Left ventricle myocardium inferior (tissue), 1 donor: ENCODE measurements around the gene LINS1. TPM values are rescaled to one million over a fixed set of nuclear protein-coding genes. Genes with fewer than 3 reads are reported as not detected.

Experiments
- DNase-seq: peaks from one replicate; pipeline ENCODE4 v3.0.0-alpha.2; 2020
- H3K27ac ChIP-seq: fragments of 200-600 bp; replicated peaks from 2 replicates; pipeline ENCODE4 v1.8.0; 2021
- H3K27me3 ChIP-seq: fragments of 200-600 bp; 2 replicates; pipeline ENCODE4 v1.8.0; 2021; ENCODE audit warnings: low read depth
- H3K36me3 ChIP-seq: fragments of 200-600 bp; 2 replicates; pipeline ENCODE4 v1.8.0; 2021
- H3K4me1 ChIP-seq: fragments of 200-600 bp; 2 replicates; pipeline ENCODE4 v1.8.0; 2021
- H3K4me3 ChIP-seq: fragments of 200-600 bp; 2 replicates; pipeline ENCODE4 v1.8.0; 2021; ENCODE audit warnings: mild to moderate bottlenecking, moderate library complexity
- H3K9me3 ChIP-seq: fragments of 200-600 bp; replicated peaks from 2 replicates; pipeline ENCODE4 v1.8.0; 2021
- intact Hi-C: fragments of 100-400 bp; cut with micrococcal nuclease; formaldehyde crosslinking; loops from one replicate; pipeline ENCODE4 v1.11.0; 2022
- total RNA-seq: library from RNA; stranded (reverse); fragmentation: NEBNext Ultra II Directional; extraction: Animal tissue kit (Norgen Biotek cat#: 25700); gene quantifications from one replicate; pipeline ENCODE4 v1.2.1, GENCODE V29; 2021
- TF ChIP-seq, protein P1 (sequence below): fragments of 200-600 bp; IDR thresholded peaks from 2 replicates; pipeline ENCODE4 v1.8.0; 2021; ENCODE audit warnings: antibody characterized with exemption, mild to moderate bottlenecking, borderline replicate concordance
- donor health status: DM: no; HTN: yes; CAD: no; lungs with severe emphysema.

Gene LINS1
- total RNA-seq, 1 donor from 2014 or later = 9.3 TPM

DNA sequence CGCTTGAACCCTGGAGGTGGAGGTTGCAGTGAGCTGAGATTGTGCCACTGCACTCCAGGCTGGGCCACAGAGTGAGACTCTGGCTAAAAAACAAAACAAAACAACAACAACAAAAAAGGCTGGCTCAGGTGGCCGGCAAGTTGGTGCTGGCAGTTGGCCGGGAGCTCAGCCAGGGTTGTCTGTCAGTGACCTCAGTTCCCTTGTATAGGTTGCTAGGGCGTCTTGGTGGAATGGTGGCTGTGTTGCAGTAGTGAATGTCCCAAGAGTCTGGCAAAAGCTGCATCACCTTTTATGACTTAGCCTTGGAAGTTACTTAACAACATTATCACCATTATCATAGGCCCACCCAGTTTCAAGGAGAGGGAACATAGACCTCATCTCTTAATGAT is 41.0 kb upstream of the LINS1 start:
- Histone ChIP-seq H3K9me3 (no peaks in the 10 kb centered on the region), H3K36me3 (peaks cover 2% of the 10 kb centered on the region), H3K4me3 (no peak overlapping the region), H3K27ac (no peak overlapping the region), H3K27me3 (no peaks in the 10 kb centered on the region), H3K4me1 (no peaks in the 10 kb centered on the region)
- TF ChIP-seq, protein P1, sequence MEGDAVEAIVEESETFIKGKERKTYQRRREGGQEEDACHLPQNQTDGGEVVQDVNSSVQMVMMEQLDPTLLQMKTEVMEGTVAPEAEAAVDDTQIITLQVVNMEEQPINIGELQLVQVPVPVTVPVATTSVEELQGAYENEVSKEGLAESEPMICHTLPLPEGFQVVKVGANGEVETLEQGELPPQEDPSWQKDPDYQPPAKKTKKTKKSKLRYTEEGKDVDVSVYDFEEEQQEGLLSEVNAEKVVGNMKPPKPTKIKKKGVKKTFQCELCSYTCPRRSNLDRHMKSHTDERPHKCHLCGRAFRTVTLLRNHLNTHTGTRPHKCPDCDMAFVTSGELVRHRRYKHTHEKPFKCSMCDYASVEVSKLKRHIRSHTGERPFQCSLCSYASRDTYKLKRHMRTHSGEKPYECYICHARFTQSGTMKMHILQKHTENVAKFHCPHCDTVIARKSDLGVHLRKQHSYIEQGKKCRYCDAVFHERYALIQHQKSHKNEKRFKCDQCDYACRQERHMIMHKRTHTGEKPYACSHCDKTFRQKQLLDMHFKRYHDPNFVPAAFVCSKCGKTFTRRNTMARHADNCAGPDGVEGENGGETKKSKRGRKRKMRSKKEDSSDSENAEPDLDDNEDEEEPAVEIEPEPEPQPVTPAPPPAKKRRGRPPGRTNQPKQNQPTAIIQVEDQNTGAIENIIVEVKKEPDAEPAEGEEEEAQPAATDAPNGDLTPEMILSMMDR = no peak
- DNase-seq = no peak
- intact Hi-C loops = no loop called here

- TF ChIP-seq, protein P1 = no peak
- no peak for DNase-seq
- no peaks in the 10 kb centered on the region for H3K36me3 ChIP-seq
- H3K4me1 ChIP-seq = no peaks in the 10 kb centered on the region
- H3K4me3 ChIP-seq = no peak overlapping the region
- H3K9me3 ChIP-seq = no peaks in the 10 kb centered on the region
- intact Hi-C loops = no loop called here
- no peaks in the 10 kb centered on the region for H3K27me3 ChIP-seq
- H3K27ac ChIP-seq = no peak overlapping the region
Measured at GRCh38 chr15:100642213-100642949, 40.4 kb upstream of the LINS1 start.

DNA sequence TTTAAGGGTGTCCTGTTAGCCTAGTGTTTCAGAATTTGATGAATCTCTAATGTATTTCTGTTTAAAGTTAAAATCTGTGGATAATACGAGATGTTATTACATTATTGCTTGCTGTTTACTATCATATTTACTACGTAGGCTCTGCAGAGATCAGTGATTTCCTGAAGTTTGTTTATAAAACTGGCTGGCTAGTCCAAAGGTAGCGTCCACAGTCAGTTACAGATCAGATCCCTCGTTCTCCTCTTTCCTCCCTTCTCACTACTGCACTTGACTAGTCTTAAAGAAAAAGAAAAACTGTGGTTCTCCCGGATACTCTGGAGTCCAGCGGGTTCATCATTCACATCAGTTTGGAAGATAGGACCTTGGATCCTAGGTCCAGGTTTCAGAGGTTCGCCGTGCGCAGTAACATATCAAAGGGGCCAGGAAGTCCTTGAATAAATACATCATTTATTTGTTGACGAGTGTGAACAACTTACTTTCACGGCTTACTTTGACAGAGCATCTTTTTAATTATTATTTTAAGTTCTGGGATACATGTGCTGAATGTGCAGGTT is 36.3 kb upstream of the LINS1 start:
- no peak overlapping the region for H3K27ac ChIP-seq
- no peaks in the 10 kb centered on the region for H3K9me3 ChIP-seq
- intact Hi-C loops = no loop called here
- H3K36me3 ChIP-seq = no peaks in the 10 kb centered on the region
- H3K4me3 ChIP-seq = no peak overlapping the region
- H3K27me3 ChIP-seq = no peaks in the 10 kb centered on the region
- peaks cover 4% of the 10 kb centered on the region for H3K4me1 ChIP-seq
- TF ChIP-seq, protein P1 = no peak
- DNase-seq = no peak

- Histone ChIP-seq H3K36me3 (peaks cover 20% of the 10 kb centered on the region), H3K27me3 (no peaks in the 10 kb centered on the region), H3K27ac (no peak overlapping the region), H3K4me1 (peaks cover 12% of the 10 kb centered on the region), H3K9me3 (no peaks in the 10 kb centered on the region), H3K4me3 (no peak overlapping the region)
- DNase-seq = no peak
- TF ChIP-seq, protein P1 = no peak
- intact Hi-C loops = no loop called here
Measured at GRCh38 chr15:100635406-100636071, 33.6 kb upstream of the LINS1 start.

- intact Hi-C loops = no loop called here
- H3K27ac ChIP-seq = no peak overlapping the region
Measured at GRCh38 chr15:100633763-100634075, 31.7 kb upstream of the LINS1 start.

More at GRCh38 chr15:100633763-100634075, 31.7 kb upstream of the LINS1 start:
- TF ChIP-seq, protein P1 = no peak
- Histone ChIP-seq H3K27me3 (no peaks in the 10 kb centered on the region), H3K36me3 (peaks cover 33% of the 10 kb centered on the region), H3K4me3 (no peak overlapping the region), H3K4me1 (peaks cover 12% of the 10 kb centered on the region), H3K9me3 (no peaks in the 10 kb centered on the region)
- DNase-seq = no peak
